ENCODE measurements around the gene ZNF853.

Gene ZNF853

DNA sequence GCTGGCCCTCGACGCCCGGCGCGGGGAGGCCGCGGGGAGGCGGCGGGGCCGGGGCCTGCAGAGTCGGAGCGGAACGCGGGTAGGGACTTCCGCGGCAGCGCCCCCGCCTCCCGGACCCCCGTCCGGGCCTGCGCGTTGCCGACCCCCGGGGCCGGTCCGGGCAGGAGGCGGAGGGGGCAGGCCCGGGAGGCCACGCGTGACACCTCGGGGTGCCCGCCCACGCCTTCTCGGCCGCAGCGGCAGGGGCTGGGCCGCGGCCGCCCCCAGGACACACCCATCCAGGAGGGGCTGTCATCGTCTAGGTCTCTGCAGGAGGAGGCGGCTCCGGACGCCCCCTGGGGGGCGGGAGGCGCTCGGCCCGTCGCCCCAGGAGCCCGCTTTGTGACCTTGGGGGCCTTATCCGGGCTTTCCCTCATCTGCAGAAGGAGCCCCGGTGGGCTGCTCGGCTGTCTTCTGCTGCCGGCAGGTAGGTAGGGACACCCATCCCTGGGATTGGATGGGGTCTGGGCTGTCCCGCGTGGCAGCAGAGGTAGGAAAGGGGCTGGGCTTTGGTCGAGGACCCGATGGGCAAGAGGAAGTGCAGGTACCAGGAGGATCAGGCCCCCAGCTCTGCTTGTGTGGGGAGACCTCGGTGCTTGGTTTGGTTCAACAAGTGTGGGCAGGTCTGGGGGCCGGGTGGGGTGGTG, 22.3 kb downstream of the ZNF853 start:
- DNase-seq: no peak

DNA sequence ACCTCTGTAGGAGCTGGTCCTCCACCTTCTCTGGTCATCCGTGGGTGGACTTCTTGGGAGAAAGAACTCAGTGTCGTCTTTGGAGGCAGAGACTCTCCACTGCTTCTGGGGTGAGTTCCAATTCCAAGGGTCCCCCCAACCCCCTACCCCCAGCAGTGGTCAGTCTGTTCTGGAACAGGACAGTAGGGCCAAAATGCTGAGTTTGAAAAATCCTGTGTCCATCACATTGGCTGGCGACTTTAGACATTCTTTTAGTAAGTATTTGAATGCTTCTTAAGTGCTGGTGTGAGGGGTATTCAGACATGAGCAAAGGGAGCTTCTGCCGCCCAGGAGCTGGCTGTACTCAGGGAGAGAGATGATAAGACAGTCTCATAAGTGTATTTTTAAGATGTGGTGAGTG, 23.6 kb downstream of the ZNF853 start:
- no peak for DNase-seq

DNA sequence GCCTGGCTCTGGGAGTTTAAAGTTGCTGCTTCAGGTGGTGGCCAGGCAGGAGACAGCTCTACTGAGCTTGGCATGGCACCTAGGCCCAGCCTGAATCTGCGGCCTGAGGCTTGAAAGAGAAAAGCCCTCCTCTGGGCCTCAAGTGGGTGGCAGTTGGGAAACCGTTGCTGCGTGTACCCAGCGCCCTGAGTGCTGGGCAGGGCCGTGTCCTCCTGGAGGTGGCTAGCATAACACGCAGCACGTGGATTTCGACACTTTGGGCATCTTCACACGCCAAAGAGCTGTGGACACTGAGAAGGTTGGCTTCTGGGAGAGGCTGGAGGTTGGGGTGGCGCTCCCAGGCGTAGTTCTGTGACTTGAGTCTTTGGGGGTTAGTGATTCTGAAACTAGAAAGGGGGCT, 24.2 kb downstream of the ZNF853 start:
- DNase-seq: no peak

DNA sequence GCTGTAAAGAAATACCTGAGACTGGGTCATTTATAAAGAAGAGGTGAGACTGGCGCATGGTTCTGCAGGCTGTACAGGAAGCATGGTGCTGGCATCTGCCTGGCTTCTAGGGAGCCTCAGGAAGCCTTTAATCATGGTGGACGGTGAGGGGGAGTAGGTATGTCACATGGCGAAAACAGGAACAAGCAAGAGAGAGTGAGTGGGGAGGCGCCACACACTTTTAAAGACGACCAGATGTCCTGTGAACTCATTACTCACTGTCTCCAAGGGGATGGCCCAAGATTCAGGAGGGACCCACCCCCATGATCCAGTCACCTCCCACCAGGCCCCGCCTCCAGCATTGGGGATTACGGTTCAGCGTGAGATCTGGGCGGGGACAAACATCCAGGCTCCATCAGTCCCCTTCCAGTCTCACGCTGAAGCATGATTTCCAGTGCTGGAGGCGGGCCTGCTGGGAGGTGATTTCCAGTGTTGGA, 24.9 kb downstream of the ZNF853 start:
- DNase-seq: no peak

DNA sequence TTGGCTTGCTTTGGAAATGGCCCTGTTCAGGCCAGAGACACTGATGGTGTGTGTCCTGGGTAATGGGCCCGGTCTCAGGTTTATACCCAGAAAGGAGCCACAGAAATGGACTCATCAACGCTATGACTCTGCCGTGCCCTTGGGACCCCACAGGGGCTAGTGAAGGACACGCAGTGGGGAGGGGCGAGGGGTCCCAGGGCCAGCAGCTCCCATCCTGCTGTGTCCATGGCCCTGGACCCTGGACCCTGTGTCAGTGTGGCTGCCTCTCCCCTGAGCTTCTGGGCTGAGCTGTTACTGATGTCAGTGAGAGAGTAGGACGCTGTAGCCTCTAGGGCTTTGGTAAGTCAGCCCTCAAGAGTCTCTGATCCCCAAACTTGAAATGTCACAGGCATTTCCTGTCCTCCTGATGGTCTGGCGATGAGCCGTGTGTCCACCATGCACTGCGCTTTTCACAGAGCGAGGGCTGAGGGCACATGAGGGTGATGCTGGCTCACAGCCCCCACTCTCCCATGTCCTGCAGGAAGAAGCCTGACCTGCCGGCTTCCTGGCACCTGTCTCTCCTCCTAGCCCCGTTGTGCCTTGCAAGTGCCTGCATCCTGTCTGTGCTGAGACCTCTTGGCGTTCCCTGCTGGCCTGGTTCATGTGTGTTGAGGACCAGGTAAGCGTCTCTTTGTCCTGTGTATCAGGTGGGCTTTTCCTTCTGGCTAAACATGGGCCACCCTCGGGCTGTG, 26.1 kb downstream of the ZNF853 start:
- DNase-seq: no peak

DNA sequence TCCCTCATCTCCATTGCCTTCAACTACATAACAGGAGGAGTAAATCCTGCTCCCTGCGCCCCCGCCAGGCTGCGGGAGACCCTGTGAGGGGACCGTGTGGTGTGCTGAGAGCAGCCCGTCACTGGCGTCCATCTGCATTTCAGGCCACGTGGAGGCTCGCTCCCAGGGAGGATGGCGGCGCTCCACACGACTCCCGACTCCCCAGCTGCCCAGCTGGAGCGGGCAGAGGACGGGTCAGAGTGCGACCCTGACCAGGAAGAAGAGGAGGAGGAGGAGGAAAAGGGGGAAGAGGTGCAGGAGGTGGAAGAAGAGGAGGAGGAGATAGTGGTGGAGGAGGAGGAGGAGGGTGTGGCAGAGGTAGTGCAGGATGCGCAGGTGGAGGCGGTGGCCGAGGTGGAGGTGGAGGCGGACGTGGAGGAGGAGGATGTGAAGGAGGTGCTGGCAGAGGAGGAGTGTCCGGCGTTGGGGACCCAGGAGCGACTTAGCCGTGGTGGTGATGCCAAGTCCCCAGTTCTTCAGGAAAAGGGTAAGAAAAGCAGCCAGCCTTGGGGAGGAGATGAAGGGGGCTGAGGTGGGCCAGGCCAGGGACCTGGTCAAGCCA, 26.9 kb downstream of the ZNF853 start:
- no peak for DNase-seq

DNA sequence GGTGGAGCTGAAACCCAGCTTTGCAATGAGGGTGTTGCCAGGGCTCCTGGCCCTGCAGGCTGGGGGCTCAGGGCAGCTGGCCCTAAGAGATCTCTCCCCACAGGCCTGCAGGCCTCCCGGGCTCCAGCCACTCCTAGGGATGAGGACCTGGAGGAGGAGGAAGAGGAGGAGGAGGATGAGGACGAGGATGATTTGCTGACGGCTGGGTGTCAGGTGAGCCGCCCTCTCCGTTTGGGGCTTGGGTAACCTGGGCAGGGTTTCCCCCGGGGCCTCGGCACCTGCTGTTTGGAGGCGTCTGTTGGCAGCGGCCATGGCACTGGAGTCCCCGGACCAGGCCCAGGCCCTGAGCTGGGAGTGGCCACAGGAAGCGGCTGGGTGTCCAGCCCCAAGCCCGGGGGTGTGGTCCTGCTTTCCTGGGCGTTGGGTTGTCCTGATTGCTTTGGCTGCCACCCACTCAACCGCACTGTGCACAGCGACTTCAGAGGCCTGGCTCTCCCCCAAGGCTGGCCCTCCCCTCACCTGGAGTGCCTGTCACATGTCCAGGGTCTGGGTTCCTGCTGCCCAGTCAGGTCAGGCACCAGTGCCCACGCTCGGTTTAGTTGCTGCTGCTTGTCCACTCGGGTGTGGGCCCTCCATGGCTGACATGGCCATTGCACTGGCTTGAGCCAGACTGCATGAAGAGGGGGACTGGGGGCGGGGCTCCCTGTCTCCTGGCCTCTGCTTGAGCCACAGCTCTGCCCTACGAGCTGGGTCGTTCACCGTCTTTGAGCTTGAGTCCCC, 27.6 kb downstream of the ZNF853 start:
- DNase-seq: no peak

DNA sequence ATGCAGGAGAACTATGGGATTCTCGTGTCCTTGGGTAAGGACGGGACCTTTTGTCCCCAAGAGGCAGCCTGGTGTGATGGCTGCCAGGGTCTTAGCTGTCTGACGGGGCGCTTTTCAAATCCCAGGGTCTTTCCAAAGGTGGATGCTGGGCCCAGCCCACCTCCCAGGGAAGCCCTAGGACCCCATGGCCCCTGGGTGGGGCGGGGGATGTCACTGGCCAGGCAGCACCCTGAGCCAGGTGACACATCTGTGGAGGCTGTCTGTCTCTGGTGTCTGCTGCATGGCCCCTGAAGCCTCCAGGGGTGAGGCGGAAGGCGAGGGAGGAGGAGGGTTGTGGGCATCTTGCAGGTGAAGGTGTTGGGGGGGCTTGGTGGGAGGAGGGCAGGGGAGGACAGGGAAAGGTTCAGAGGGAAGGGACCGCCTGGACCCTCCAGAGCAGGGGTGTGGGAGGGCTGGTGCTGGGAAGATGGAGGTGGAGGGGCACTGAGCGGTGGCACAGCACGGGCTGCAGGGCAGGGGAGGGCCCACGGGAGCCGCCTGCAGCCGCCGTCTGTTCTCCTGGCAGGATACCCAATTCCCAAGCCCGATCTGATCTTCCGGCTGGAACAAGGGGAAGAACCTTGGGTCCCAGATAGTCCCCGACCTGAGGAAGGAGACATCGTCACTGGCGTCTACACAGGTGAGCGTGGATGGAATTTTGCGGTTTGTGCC, 28.7 kb downstream of the ZNF853 start:
- no peak for DNase-seq

DNA sequence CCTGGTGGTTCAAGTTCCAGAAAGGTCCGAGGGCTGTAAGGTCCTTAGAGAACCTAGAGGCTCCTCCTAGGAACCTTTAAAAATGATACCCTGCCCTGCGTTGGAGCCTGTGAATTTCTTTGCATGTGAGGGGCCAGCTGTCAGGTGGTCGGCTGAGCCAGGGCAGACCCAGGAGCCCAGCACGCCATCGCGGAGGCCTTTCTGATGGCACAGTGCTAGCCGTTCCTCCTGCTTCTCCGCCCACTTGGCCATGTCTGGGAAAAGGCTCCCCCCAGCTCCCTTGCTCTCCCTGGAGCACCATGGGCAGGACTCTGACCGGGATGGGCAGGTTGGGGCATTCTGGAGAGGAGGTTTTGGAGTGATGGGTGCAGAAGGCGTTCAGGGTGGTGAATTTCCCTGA, 29.3 kb downstream of the ZNF853 start:
- no peak for DNase-seq

DNA sequence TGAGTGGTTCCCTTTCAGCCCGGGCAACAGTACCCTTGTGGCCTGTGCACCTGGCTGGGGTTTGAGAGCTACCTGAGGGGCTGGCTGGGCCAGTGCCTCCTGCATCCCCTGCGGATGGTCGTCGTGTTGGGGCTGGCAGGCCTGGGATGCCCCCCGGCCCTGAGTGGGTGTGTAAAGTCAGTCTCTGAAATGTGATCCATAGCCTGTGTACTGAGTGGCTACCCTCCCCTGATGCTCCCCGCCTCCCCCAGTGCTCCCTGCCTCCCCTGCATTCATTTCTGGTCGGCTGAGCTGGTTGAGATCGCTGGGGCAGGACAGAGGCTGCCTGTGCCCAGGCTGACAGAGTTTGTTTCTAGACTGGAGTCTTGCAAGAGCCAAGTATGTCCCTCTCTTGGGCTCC, 31.1 kb downstream of the ZNF853 start:
- no peak for DNase-seq

DNA sequence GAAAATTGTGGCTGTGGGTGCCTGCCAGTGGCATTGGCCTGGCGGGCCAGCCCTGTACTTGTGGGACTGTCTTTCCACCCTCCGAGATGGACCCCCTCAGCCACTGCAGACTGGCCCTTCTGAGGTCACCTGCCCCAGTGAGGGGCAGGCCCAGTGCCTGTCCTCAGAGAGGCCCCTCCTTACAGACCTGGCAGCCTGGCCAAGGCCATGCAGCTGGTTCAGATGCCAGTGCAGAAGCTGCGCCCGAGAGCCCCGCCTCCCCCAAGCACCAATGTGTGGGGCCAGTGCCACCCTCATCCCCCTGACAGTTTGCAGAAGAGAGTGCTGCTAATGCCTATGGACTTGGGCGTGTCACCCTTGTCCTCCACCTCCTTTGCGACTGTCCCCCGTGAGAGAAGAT, 31.7 kb downstream of the ZNF853 start:
- no peak for DNase-seq

DNA sequence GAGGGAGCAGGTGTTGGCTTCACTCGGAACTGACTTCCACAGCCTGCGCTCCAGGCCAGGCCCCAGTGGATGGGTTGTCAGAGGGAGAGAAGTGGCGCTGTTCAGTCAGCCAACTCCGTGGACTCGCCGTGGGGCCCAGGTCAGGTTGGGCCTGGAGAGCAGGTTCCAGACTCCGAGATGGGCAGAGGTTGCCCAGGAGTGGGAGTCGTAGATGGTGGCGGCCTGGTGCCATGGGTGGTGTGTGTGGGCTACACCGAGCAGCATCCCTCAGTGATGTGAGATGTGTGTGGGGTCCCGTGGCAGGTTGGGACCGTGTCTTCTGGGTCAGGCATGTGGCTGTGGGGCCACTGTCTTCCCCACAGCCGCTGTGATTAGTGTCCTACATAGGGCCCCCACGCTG, 32.1 kb downstream of the ZNF853 start:
- DNase-seq: no peak

DNA sequence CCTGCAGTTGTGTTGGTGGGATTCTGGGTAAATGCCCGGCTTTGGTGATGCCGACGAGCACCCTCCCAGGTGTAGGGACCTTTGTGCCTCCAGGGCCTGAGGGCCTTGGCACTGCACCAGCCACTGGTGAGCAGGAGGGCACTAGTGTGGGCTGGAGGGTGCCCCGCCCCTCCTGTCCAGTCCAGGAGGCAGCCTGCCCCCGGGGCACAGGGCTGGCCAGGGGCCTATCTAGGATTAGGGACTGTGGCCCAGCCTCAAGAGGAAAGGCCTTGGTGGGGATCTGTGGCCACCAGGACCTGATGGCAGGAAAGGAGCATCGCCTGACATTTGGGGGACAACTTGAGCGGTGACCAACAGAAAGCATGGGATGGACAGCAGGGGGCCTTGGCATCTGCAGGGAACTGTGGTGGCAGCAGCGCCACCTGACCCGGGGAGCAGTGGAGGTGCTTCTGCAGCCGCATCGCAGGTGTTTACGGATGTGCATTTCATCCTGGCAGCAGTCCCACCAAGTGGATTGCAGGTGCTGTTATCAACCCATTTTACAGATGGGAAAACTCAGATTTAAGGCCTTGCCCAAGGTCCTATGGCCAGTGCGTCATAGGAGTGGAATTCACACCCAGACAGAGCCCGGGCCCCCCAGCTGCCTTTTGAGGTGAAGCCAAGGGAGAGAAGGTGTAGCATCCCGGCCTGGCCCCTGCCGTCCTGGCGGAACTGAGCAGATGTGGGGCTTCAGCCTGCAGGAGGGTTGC, 32.8 kb downstream of the ZNF853 start:
- DNase-seq: no peak

DNA sequence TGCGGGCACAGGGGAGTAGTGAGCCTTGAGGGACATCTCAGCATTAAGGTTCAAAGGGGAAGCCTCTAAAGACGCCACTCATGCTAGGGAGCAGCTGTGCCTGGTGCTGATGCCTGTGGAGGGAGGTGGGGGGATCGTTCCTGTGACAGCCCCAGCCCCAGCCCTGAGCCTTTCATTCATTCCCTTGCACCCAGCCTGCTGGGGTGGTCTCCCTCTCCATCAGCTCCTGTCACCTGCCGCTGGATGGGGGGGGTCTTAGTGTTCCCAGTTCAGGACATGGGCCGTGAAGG, 33.4 kb downstream of the ZNF853 start:
- DNase-seq: no peak

DNA sequence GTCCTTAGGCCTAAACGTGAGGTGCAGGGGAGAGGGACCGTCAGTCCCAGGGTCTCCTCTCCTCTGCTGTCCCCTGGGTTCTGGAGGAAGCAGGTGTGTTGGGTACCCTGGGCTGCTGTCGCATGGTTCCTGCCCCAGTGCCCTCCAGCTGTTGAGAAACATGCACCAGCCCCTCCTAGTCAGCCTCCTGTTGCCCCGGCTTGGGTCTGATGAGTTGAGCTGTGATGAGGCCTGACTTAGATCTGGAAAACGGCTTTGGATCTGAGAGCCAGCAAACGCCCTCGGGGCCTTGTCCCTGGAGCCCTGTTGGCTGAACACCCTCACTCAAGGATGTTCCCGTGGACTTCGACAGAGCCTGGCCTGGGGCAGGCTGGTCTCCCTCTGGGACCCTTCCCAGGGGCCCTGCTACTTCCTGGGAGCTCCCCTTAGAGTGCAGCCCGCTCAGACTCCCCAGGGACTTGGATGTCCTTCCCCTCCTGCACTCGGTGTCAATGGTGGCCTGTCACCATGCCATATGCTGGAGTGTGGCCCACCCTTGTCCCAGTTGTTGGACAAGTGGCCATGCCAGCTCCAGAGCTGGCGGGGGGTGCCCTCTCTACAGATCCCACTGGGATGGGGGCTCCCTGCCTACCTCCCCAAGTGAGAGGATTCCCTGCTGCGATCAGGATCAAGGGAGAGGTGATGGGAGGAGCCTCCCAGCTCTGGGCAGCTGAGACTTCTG, 34.0 kb downstream of the ZNF853 start:
- DNase-seq: no peak

DNA sequence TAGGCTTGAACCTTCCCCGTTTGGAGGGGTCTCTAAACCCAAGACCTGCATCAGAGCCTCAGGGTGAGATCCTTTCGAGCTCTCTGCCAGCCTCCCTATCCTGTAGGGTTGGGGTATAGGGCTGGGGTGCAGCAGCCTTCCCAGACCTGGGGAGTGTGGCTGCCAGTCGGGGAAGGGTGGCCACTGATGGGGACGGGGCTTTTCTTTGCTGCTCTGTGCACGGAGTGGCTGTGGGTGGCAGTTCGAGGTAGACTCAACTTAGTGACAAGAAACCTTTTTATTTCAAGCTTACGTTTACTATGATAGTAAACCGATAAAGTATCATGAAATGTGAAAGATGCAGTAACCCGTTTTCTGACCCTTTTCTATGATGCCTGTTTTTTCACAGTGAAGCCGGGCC, 34.7 kb downstream of the ZNF853 start:
- no peak for DNase-seq

DNA sequence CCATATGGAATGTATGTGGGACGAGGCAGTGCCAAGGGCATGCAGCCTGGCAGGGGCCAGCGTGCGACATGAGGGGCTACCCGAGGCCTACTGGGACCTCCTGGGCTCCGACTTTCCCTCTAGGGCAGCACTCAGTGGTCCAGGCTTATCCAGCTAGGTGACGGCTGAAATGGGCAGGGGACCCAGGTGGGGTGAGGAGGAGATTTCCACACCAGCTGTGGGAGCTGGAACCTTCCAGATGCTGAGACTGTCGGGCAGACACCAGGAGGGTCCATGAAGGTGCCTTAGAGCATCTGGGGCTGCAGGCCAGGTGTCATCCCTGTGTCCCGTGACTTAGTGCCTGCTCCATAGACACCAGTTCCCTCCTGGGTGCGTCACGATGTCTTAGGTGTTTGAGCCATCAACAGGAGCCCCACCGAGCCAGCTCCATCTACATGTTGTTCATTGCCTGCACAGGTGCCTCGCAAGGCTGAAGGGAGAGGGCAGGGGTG, 35.2 kb downstream of the ZNF853 start:
- no peak for DNase-seq

DNA sequence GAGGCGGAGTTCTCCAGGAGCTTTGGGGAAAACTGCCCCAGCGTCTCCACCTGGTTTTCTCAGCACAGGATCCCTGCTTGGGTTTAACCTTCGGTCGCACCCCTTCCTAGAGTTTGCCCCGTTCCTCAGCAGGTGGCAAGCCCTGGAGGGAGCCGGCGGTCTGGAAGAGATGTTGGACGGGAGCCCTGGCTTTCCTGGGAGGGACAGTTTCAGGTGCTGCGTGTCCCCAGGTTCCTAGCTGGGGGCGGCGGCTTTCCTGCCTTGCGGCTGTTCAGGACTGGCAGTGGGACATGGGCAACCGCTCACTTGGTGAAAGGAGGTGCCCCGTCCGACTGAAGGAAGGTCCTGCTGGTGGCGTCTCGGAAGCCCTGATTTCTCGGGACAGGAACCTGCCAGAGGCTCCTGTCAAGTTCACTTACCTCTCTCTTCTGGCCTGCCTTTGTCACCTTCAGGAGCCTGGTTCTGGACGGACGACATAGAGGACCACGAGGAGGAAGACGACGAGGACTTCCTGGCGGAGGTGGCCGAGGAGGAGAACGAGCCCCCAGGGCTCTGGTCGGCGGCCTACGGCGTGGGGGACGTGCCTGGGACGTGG, 36.5 kb downstream of the ZNF853 start:
- no peak for DNase-seq

DNA sequence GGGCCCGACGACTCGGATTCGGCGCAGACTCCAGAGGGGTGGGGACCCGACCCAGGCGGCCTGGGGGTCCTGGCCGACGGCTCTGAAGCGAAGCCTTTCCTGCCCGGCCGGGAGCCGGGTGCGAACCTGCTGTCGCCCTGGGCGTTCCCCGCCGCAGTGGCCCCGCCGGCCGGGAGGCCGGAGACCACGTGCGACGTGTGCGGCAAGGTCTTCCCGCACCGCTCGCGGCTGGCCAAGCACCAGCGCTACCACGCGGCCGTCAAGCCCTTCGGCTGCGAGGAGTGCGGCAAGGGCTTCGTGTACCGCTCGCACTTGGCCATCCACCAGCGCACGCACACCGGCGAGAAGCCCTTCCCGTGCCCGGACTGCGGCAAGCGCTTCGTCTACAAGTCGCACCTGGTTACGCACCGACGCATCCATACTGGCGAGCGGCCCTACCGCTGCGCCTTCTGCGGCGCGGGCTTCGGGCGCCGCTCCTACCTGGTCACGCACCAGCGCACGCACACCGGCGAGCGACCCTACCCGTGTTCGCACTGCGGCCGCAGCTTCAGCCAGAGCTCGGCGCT, 37.1 kb downstream of the ZNF853 start:
- DNase-seq: no peak

All from NCI-H1436 (cell line).